MM.1S (cell line): Measurements from ENCODE around the gene USO1.

Experiments
- DNase-seq: peaks from one replicate; pipeline ENCODE4 v3.0.0-alpha.2; 2015
- H2AFZ ChIP-seq: fragments of 300-600 bp; sonication (generic); 2 replicates; pipeline ENCODE4 v1.6.0; 2016; ENCODE audit warnings: antibody characterized with exemption, low read length
- H3F3A ChIP-seq: fragments of 300-600 bp; sonication (generic); 2 replicates; pipeline ENCODE4 v1.6.1; 2016; ENCODE audit warnings: mild to moderate bottlenecking, antibody characterized with exemption, low read length, moderate library complexity, mixed read lengths; ENCODE audit not compliant: insufficient read depth
- H3K27ac ChIP-seq: fragments of 300-600 bp; sonication (generic); 2 replicates; pipeline ENCODE4 v1.5.1; 2016; ENCODE audit warnings: mild to moderate bottlenecking, low read length
- H3K27me3 ChIP-seq: fragments of 300-600 bp; sonication (generic); replicated peaks from 2 replicates; pipeline ENCODE4 v1.6.0; 2016; ENCODE audit warnings: low read length; ENCODE audit not compliant: insufficient read depth
- H3K36me3 ChIP-seq: fragments of 300-600 bp; sonication (generic); replicated peaks from 2 replicates; pipeline ENCODE4 v1.6.1; 2016; ENCODE audit warnings: mild to moderate bottlenecking, low read length, mixed read lengths; ENCODE audit not compliant: insufficient read depth
- H3K4me1 ChIP-seq: fragments of 300-600 bp; sonication (generic); 2 replicates; pipeline ENCODE4 v1.6.1; 2016; ENCODE audit warnings: low read length, mixed read lengths
- H3K4me2 ChIP-seq: fragments of 300-600 bp; sonication (generic); 2 replicates; pipeline ENCODE4 v1.6.0; 2016; ENCODE audit warnings: low read depth, low read length
- H3K4me3 ChIP-seq: fragments of 300-600 bp; sonication (generic); 2 replicates; pipeline ENCODE4 v1.5.1; 2016; ENCODE audit warnings: low read length, mixed read lengths
- H3K79me2 ChIP-seq: fragments of 300-600 bp; sonication (generic); 2 replicates; pipeline ENCODE4 v1.6.1; 2016; ENCODE audit warnings: mixed run types, low read length, mixed read lengths
- H3K9ac ChIP-seq: fragments of 300-600 bp; sonication (generic); 2 replicates; pipeline ENCODE4 v1.6.1; 2016; ENCODE audit warnings: low read length, mixed read lengths
- H3K9me2 ChIP-seq: fragments of 300-600 bp; sonication (generic); replicated peaks from 2 replicates; pipeline ENCODE4 v1.6.1; 2016; ENCODE audit warnings: mild to moderate bottlenecking, low read length, mixed read lengths; ENCODE audit not compliant: insufficient read depth
- H3K9me3 ChIP-seq: fragments of 300-600 bp; sonication (generic); replicated peaks from 2 replicates; pipeline ENCODE4 v1.6.1; 2016; ENCODE audit warnings: mild to moderate bottlenecking, low read length, mixed read lengths; ENCODE audit not compliant: insufficient read depth
- H4K20me1 ChIP-seq: fragments of 300-600 bp; sonication (generic); 2 replicates; pipeline ENCODE4 v1.6.1; 2016; ENCODE audit warnings: mild to moderate bottlenecking, low read length, moderate library complexity, mixed read lengths; ENCODE audit not compliant: insufficient read depth
- EZH2 ChIP-seq: fragments of 300-600 bp; sonication (generic); optimal IDR thresholded peaks from 2 replicates; pipeline ENCODE3; 2017; ENCODE audit warnings: low read depth, mild to moderate bottlenecking, antibody characterized with exemption, low read length, mixed read lengths
- EZH2phosphoT487 ChIP-seq: fragments of 300-600 bp; sonication (generic); IDR thresholded peaks from 2 replicates; pipeline ENCODE4 v1.6.1; 2018; ENCODE audit warnings: antibody characterized with exemption, low read length
- TF ChIP-seq, protein P1 (sequence below): fragments of 300-600 bp; sonication (generic); IDR thresholded peaks from 2 replicates; pipeline ENCODE4 v1.5.1; 2016; ENCODE audit warnings: antibody characterized with exemption, low read length, mixed read lengths

USO1 gene

DNA sequence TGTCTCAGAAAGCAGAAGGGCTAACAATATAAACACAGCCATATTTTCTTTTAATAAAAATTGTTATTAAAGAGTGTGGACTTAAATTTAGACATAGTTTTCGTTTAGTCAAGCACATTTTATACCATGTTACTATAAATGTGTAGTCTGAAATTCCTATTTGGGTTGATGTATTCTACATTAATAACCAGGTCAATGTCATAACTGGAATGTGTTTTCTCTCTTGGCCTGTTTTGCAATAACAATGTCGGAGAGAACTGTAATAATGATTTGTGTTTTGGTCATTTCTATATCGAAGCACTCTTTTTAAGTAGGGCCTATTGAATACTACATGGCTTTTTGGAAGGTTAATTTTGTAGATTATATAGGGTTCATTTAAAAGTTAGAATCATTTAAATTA lies 5.5 kb downstream of the USO1 start:
- Histone ChIP-seq H3F3A (0 out of 2 replicates have a peak, but pooled peaks cover 1% of the 10 kb centered on the region), H3K4me3 (no peak overlapping the region), H3K27ac (no peak overlapping the region), H3K36me3 (no peaks in the 10 kb centered on the region), H3K9me3 (no peaks in the 10 kb centered on the region), H3K4me1 (peaks cover 9% of the 10 kb centered on the region), H3K27me3 (no peaks in the 10 kb centered on the region), H3K79me2 (peaks cover 84% of the 10 kb centered on the region), H2AFZ (no peak overlapping the region), H3K4me2 (no peak overlapping the region), H3K9ac (no peak overlapping the region), H3K9me2 (no peaks in the 10 kb centered on the region), H4K20me1 (no peaks in the 10 kb centered on the region)
- no peak for DNase-seq
- no peak for TF ChIP-seq EZH2
- TF ChIP-seq, protein P1, sequence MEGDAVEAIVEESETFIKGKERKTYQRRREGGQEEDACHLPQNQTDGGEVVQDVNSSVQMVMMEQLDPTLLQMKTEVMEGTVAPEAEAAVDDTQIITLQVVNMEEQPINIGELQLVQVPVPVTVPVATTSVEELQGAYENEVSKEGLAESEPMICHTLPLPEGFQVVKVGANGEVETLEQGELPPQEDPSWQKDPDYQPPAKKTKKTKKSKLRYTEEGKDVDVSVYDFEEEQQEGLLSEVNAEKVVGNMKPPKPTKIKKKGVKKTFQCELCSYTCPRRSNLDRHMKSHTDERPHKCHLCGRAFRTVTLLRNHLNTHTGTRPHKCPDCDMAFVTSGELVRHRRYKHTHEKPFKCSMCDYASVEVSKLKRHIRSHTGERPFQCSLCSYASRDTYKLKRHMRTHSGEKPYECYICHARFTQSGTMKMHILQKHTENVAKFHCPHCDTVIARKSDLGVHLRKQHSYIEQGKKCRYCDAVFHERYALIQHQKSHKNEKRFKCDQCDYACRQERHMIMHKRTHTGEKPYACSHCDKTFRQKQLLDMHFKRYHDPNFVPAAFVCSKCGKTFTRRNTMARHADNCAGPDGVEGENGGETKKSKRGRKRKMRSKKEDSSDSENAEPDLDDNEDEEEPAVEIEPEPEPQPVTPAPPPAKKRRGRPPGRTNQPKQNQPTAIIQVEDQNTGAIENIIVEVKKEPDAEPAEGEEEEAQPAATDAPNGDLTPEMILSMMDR = no peak
- no peak for TF ChIP-seq EZH2phosphoT487

DNA sequence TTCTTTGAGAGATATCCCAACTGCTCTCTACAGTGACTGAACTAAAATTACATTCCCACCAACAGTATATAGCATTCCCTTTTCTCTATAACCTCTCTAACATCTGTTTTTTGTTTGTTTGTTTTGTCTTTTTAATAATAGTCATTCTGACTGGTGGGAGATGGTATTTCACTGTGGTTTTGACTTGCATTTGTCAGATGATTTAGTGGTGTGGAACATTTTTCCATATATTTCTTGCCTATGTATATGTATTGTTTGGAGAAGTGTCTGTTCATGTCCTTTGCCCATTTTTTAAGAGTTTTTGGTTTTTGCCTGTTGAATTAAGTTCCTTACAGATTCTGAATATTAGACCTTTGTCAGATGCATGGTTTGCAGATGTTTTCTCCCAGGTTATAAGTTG lies 9.0 kb downstream of the USO1 start:
- Histone ChIP-seq H3K27ac (no peak overlapping the region), H3K4me3 (no peak overlapping the region), H2AFZ (no peak overlapping the region), H3K4me2 (no peak overlapping the region), H4K20me1 (no peaks in the 10 kb centered on the region), H3K9me2 (no peaks in the 10 kb centered on the region), H3K36me3 (no peaks in the 10 kb centered on the region), H3K9me3 (no peaks in the 10 kb centered on the region), H3F3A (no peaks in the 10 kb centered on the region), H3K4me1 (no peaks in the 10 kb centered on the region), H3K79me2 (peaks cover 75% of the 10 kb centered on the region), H3K27me3 (no peaks in the 10 kb centered on the region), H3K9ac (no peak overlapping the region)
- TF ChIP-seq EZH2 = no peak
- TF ChIP-seq, protein P1 = no peak
- TF ChIP-seq EZH2phosphoT487 = no peak
- no peak for DNase-seq

DNA sequence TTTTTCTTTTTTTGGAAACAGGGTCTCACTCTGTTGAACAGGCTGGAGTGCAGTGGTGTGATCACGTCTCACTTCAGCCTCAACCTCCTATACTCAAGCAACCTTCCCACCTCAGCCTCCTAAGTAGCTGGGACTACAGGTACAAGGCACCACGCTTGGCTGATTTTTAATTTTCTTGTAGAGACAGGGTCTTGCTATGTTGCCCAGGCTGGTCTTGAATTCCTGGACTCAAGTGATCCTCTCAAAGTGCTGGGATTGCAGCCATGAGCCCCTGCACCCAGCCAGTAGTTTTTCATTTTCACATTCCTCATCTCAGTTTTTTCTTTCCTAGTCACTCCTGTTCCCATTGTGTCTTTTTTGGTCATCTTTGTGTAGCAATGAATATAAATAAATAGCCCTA lies 11.1 kb downstream of the USO1 start:
- Histone ChIP-seq H4K20me1 (no peaks in the 10 kb centered on the region), H3K9me2 (no peaks in the 10 kb centered on the region), H3K27ac (no peak overlapping the region), H3K79me2 (peaks cover 63% of the 10 kb centered on the region), H3K4me2 (no peak overlapping the region), H3K9me3 (no peaks in the 10 kb centered on the region), H3K9ac (no peak overlapping the region), H3K36me3 (no peaks in the 10 kb centered on the region), H2AFZ (no peak overlapping the region), H3F3A (no peaks in the 10 kb centered on the region), H3K27me3 (no peaks in the 10 kb centered on the region), H3K4me1 (no peaks in the 10 kb centered on the region), H3K4me3 (no peak overlapping the region)
- DNase-seq = no peak
- TF ChIP-seq EZH2phosphoT487 (no peak), EZH2 (no peak)
- TF ChIP-seq, protein P1 = no peak
